ENCODE data around the gene SLC15A1. TPM values are rescaled to one million over a fixed set of nuclear protein-coding genes. Genes with fewer than 3 reads are reported as not detected.

Gene SLC15A1
- total RNA-seq, 2 donors from 2014 or later, result 2.4 to 38.5 TPM

DNA sequence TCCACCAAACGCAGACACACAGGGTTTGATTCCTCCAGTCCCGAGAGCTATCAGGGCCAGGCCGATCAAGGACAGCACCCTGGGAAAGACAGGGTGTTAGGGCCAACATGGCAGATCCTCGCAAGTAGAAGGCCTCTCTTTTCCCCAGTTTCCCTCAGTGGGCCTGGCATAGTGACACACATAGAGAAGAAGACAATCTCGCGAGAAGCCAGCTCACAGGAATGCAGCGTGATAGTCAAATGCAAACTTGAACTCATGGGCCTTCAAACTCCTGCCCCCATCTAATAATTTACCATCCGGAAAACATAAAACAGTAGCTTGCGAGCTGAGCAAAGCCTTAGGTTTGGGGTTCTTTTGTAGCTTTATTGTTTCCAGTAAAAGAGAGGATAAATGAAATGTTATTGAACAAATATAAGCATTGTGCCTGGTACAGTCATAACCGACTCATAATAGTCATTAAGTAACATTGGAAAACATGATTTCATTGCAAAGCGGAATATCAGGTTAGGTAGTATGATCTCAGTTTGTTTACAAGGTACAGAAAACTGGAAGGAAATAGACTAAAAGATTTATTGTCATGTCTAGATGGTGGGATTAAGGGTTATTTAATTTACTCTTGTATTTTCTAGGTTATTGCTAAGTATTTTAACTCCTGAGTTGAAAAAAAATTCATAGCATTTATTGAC is 30.5 kb downstream of the SLC15A1 start:
- TF ChIP-seq, protein P1, sequence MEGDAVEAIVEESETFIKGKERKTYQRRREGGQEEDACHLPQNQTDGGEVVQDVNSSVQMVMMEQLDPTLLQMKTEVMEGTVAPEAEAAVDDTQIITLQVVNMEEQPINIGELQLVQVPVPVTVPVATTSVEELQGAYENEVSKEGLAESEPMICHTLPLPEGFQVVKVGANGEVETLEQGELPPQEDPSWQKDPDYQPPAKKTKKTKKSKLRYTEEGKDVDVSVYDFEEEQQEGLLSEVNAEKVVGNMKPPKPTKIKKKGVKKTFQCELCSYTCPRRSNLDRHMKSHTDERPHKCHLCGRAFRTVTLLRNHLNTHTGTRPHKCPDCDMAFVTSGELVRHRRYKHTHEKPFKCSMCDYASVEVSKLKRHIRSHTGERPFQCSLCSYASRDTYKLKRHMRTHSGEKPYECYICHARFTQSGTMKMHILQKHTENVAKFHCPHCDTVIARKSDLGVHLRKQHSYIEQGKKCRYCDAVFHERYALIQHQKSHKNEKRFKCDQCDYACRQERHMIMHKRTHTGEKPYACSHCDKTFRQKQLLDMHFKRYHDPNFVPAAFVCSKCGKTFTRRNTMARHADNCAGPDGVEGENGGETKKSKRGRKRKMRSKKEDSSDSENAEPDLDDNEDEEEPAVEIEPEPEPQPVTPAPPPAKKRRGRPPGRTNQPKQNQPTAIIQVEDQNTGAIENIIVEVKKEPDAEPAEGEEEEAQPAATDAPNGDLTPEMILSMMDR (IDR thresholded peaks at IDR 0.05), result no peak
- Histone ChIP-seq H3K27ac (no peak overlapping the region), H3K4me1 (no peaks in the 10 kb centered on the region), H3K36me3 (no peaks in the 10 kb centered on the region), H3K9ac (ENCODE audit: low read depth in 2 of 2, low read length in 2 of 2) (no peak overlapping the region), H3K27me3 (no peaks in the 10 kb centered on the region), H3K4me3 (no peak overlapping the region), H3K9me3 (no peaks in the 10 kb centered on the region)
- intact Hi-C loops (cut with DNase I), result no loop called here
- no peak for DNase-seq

DNA sequence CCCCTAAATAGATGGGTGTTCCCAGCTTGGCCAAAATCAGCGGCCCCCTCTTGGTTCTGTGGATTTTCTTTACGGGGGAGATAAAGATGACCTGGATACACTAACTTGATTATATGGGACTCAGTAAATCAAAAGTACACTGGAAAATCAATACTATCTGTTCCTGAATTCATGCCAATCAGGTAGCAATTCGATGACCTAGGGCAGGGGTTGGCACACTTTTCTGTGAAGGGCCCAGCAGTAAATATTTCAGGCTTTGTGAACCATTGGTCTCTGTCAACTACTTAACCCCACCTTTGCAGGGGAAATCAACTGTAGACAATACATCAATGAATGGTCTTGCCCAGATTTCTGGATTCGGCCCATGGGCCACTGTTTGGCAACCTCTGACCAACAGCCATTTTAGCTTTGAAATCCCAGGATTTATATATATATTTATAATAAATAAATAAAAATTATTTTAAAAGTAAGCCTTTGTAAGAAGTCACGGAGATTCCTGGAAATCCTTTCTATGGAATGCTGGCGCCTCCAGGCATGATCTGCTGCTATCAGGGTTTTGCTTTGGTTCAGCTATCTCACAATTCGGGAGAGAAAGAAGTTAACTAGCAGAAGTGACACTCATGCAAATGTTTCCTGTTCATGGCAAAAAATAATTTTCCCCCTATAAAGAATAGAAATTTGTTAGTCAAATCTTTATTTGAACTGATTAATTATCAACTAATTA is 32.8 kb downstream of the SLC15A1 start:
- no peak overlapping the region for H3K4me3 ChIP-seq
- H3K9me3 ChIP-seq, result no peaks in the 10 kb centered on the region
- no peak overlapping the region for H3K9ac ChIP-seq (ENCODE audit: low read depth in 2 of 2, low read length in 2 of 2)
- H3K36me3 ChIP-seq, result no peaks in the 10 kb centered on the region
- H3K27ac ChIP-seq, result no peak overlapping the region
- TF ChIP-seq, protein P1 (IDR thresholded peaks at IDR 0.05), result no peak
- intact Hi-C loops (cut with DNase I), result no loop called here
- no peaks in the 10 kb centered on the region for H3K27me3 ChIP-seq
- no peak for DNase-seq
- H3K4me1 ChIP-seq, result no peaks in the 10 kb centered on the region

DNA sequence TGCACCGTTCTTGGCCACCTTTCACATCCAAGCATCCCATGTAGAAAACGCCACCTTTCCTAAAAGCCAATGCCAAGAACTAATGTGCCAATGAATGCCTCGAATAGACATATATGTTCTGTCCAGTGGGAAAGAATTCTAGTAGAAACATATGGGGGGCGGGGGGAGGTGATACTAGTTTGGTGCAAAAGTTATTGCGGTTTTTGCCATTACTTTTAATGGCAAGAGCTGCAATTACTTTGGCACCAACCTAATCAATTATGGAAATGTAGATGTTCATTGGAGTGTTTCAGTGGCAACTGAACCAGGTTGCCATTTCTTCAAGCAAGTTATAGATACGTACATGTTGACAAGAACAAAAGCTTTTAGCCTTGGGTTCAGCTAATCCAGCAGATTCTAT is 34.6 kb downstream of the SLC15A1 start:
- Histone ChIP-seq H3K27me3 (no peaks in the 10 kb centered on the region), H3K27ac (no peak overlapping the region), H3K4me1 (no peaks in the 10 kb centered on the region), H3K9me3 (no peaks in the 10 kb centered on the region), H3K4me3 (no peak overlapping the region), H3K36me3 (no peaks in the 10 kb centered on the region), H3K9ac (ENCODE audit: low read depth in 2 of 2, low read length in 2 of 2) (no peak overlapping the region)
- intact Hi-C loops (cut with DNase I), result no loop called here
- TF ChIP-seq, protein P1 (IDR thresholded peaks at IDR 0.05), result no peak
- no peak for DNase-seq

DNA sequence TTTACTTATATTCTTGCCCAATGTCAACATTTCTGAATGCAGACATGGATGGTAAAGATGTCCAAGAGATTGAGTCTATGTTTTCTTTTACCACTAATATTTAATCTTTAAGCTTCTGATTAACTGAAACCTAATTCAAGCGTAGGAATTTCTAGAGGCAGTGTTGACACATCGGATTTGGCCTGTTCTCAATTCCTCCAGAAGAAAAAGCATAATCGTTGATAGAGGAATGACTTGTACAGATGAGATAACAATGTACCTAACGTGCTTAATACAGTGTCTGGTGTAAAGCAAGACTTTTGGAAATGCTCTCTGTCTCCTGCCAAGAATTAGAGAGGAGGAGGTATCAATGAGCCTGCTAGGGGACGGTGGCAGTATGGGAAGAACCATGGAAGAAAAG is 35.2 kb downstream of the SLC15A1 start:
- DNase-seq, result no peak
- H3K9ac ChIP-seq (ENCODE audit: low read depth in 2 of 2, low read length in 2 of 2), result no peak overlapping the region
- no peak overlapping the region for H3K27ac ChIP-seq
- H3K9me3 ChIP-seq, result no peaks in the 10 kb centered on the region
- intact Hi-C loops (cut with DNase I), result no loop called here
- no peaks in the 10 kb centered on the region for H3K27me3 ChIP-seq
- H3K36me3 ChIP-seq, result no peaks in the 10 kb centered on the region
- H3K4me1 ChIP-seq, result no peaks in the 10 kb centered on the region
- TF ChIP-seq, protein P1 (IDR thresholded peaks at IDR 0.05), result no peak
- H3K4me3 ChIP-seq, result no peak overlapping the region

DNA sequence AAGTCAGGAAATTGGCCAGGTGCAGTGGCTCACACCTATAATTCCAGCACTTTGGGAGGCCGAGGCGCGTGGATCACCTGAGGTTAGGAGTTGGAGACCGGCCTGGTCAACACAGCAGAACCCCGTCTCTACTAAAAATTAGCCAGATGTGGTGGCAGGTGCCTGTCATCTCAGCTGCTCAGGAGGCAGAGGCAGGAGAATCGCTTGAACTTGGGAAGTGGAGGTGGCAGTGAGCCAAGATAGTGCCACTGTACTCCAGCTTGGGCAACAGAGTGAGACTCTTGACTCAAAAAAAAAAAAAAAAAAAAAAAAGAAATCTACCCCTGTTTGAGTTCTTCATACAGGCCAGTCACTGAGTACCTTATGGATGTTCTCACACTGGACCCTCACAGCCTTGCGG is 42.0 kb downstream of the SLC15A1 start:
- DNase-seq, result no peak
- Histone ChIP-seq H3K27ac (no peak overlapping the region), H3K9ac (ENCODE audit: low read depth in 2 of 2, low read length in 2 of 2) (no peak overlapping the region), H3K4me3 (no peak overlapping the region), H3K36me3 (no peaks in the 10 kb centered on the region), H3K9me3 (no peaks in the 10 kb centered on the region), H3K4me1 (no peaks in the 10 kb centered on the region), H3K27me3 (no peaks in the 10 kb centered on the region)
- intact Hi-C loops (cut with DNase I), result no loop called here
- TF ChIP-seq, protein P1 (IDR thresholded peaks at IDR 0.05), result no peak

All from colonic mucosa (tissue), 4 donors.